ENCODE measurements around the gene FBXL20. TPM values are rescaled to one million over a fixed set of nuclear protein-coding genes. Genes with fewer than 3 reads are reported as not detected.
"Not testable (repeated sequence)": the region's sequence is repeated elsewhere in the genome, so short reads cannot be mapped to it uniquely, and the experiment has no call there.

Gene FBXL20
- total RNA-seq, 1 experiment from 2014 or later: 9.2 TPM

DNA sequence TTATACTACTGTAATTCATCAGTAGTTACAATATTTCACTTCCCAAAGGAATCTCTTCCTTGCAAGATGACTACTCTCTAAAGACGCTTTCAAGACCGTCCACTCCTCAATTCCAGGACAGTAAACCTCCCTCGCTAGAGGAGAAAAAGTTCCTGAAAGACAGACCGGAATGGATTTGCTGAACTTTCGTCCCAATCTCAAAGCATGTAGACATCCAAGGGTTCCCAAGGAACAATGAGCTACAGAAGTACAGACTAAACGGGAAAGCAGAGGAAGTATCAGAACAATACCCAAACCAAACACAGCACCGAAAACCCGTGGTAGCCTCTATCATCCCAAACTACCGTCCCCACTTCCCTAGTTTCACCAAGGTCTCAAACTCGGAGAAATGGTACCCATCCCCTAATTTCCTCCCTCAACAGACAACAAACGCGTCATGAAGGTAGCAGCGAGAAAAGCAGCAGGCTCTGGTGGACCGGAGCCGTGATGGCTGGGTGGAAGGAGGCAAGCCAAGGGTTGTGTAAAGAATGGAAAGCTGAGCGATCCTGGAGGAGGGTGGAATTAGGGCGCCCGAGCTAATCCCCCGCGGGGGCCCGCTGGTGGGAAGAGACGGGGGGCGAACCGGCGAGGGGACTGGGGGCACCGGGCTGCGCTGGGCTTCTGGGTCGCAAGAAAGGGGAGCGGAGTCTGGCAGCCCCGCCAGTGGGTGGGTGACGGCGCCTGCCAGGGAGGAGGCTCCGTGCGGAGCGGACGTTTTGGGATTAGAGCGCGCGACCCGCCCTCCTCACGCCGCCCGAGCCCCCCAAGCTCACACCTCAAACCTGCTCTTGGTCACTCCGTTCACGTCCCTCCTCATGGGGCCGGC is 647 bp downstream of the FBXL20 start:
- in situ Hi-C loops (cut with HindIII; ENCODE audit: low pct_unique_long_range_greater_than_20kb, low sequenced_read_pairs): no loop called here
- DNase-seq (ENCODE audit: low read depth): peak; percentile 24

GRCh38 chr17:39399791-39400190 is 1.6 kb downstream of the FBXL20 start:
- in situ Hi-C loops (cut with HindIII; ENCODE audit: low pct_unique_long_range_greater_than_20kb, low sequenced_read_pairs): no loop called here
- DNase-seq (ENCODE audit: low read depth): no peak

GRCh38 chr17:39393736-39394135 is 7.7 kb downstream of the FBXL20 start:
- in situ Hi-C loops (cut with HindIII; ENCODE audit: low pct_unique_long_range_greater_than_20kb, low sequenced_read_pairs): no loop called here
- no peak for DNase-seq (ENCODE audit: low read depth)

DNA sequence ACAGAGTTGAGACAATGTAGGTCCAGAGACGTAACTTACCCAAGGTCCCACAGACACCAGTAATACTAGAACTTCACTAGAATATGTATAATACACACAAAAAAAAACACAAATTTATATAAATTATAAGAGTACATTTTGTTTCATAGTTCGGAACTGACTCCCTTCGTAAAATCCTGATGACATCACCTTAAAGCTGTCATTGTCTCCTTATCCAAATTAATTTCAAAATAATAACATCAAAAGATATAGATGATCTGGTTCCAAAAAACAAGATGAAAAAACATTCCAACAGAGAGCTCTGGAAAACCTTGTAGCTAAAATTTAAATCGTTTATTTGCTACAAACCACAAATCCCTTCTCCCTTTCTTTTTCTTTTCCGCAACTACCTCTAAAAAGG is 10.0 kb downstream of the FBXL20 start:
- no peak for DNase-seq (ENCODE audit: low read depth)

GRCh38 chr17:39385040-39385439 is 16.4 kb downstream of the FBXL20 start:
- no peak for DNase-seq (ENCODE audit: low read depth)
- in situ Hi-C loops (cut with HindIII; ENCODE audit: low pct_unique_long_range_greater_than_20kb, low sequenced_read_pairs): no loop called here

More for the DNA sequence above, 10.0 kb downstream of the FBXL20 start:
- in situ Hi-C loops (cut with HindIII; ENCODE audit: low pct_unique_long_range_greater_than_20kb, low sequenced_read_pairs): no loop called here

DNA sequence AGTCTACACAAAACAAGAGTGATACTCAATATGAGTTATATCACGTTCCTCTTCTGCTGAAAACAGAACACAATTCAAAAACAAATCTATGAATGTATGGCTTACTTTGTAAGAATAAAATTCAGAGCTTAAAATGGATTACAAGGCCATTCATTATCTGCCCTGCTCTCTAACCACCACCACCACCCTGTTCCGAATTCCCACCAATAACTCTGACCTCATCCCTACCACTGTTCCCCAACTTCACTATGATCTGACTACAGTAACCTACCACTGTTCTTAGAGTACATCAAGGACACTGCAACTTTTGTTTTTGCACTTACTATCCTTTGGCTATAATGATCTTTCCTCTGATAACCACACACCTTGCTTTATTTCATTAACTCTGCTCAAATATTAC is 21.3 kb downstream of the FBXL20 start:
- DNase-seq (ENCODE audit: low read depth): no peak
- in situ Hi-C loops (cut with HindIII; ENCODE audit: low pct_unique_long_range_greater_than_20kb, low sequenced_read_pairs): no loop called here

GRCh38 chr17:39376434-39376833 is 25.0 kb downstream of the FBXL20 start:
- no peak for DNase-seq (ENCODE audit: low read depth)

GRCh38 chr17:39367805-39368204 is 33.6 kb downstream of the FBXL20 start:
- in situ Hi-C loops (cut with HindIII; ENCODE audit: low pct_unique_long_range_greater_than_20kb, low sequenced_read_pairs): not testable (repeated sequence)

More at GRCh38 chr17:39376434-39376833, 25.0 kb downstream of the FBXL20 start:
- in situ Hi-C loops (cut with HindIII; ENCODE audit: low pct_unique_long_range_greater_than_20kb, low sequenced_read_pairs): no loop called here

GRCh38 chr17:39365872-39366271 is 35.6 kb downstream of the FBXL20 start:
- DNase-seq (ENCODE audit: low read depth): no peak
- in situ Hi-C loops (cut with HindIII; ENCODE audit: low pct_unique_long_range_greater_than_20kb, low sequenced_read_pairs): no loop called here

More at GRCh38 chr17:39367805-39368204, 33.6 kb downstream of the FBXL20 start:
- DNase-seq (ENCODE audit: low read depth): not testable (repeated sequence)

DNA sequence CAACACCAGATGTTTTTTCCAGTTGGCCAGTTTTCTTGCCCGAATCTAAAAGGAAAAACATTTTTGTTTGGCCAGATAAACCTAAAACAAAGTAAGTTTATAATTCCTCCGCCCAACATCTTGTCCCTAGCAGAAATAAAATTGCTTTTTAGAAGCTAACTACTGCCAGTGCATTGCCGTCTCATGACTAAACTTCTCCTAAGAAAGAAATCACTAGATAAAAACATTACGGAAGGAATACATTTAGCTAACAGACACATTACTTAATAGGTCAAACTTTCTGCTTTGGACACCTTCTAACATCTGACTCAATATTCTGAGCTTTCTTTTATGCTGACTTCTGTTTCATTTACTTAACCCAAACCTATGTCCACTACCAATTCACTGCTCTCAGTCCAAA is 36.2 kb downstream of the FBXL20 start:
- no peak for DNase-seq (ENCODE audit: low read depth)
- in situ Hi-C loops (cut with HindIII; ENCODE audit: low pct_unique_long_range_greater_than_20kb, low sequenced_read_pairs): no loop called here

DNA sequence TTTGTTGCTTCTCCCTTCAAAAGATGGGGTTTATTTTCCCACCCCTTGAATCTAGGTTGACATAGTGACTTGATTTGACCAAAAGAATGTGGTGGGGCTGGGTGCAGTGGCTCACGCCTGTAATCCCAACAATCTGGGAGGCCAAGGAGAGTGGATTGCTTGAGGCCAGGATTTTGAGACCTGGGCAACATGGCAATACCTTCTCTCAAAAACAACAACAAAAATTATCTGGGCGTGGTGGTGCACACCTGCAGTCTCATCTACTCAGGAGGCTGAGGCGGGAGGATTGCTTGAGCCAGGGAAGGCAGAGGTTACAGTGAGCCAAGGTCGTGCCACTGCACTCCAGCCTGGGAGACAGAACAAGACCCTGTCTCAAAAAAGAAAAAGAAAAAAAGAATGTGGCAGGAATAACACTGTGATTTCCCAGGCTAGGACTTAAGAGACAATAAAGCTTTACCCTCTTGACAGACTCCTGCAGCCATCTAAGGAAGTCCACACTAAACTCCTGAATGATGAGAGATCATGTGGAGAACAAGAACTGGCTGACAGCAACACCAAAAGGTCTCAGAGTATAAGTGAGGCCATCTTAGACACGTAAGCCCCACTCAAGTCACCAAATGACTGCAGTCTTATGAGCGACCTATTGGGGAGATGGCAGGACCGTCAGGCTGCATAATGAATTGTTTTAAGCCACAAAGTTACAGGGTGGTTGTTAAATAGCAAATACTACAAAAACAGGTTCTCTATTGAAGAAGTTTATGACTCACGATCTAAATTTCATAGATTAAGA is 37.0 kb downstream of the FBXL20 start:
- no peak for DNase-seq (ENCODE audit: low read depth)
- in situ Hi-C loops (cut with HindIII; ENCODE audit: low pct_unique_long_range_greater_than_20kb, low sequenced_read_pairs): no loop called here

- DNase-seq (ENCODE audit: low read depth): no peak
- in situ Hi-C loops (cut with HindIII; ENCODE audit: low pct_unique_long_range_greater_than_20kb, low sequenced_read_pairs): no loop called here
These were observed 40.4 kb downstream of the FBXL20 start for GRCh38 chr17:39361064-39361463.

DNA sequence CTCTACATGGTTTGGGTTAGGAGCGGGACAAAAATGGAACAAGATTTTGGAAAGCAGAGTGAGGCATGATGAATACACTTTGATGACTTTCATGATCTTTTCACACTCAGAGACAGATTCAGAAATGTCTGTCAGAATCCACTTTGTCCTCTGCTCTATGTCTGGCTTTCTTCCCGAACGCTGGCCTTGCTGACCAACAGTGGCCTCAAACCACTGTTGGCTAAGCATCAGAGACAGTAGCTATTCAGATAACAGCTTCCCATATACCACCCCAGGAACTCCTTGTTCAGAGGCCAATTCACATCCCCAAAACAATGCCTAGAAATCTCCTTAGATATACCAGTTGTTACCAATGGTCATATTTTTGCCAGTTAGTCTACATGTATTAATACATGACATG is 40.9 kb downstream of the FBXL20 start:
- in situ Hi-C loops (cut with HindIII; ENCODE audit: low pct_unique_long_range_greater_than_20kb, low sequenced_read_pairs): no loop called here
- DNase-seq (ENCODE audit: low read depth): no peak

DNA sequence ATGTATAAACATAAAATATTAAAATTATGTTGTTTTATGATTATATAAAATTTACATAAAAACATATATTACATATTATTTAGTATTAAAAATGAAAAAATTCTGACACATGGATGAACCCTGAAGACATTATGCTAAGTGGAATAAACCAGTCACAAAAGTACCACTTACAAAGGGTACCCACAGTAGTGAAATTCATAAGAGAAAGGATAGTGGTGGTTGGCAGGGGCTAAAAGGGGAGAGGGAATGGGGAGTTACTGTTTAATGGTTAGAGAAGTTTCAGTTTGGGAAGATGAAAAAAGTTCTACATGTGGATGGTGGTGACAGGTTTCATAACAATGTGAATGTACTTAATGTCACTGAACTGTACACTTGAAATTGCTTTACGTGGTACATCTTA is 41.4 kb downstream of the FBXL20 start:
- in situ Hi-C loops (cut with HindIII; ENCODE audit: low pct_unique_long_range_greater_than_20kb, low sequenced_read_pairs): no loop called here

DNA sequence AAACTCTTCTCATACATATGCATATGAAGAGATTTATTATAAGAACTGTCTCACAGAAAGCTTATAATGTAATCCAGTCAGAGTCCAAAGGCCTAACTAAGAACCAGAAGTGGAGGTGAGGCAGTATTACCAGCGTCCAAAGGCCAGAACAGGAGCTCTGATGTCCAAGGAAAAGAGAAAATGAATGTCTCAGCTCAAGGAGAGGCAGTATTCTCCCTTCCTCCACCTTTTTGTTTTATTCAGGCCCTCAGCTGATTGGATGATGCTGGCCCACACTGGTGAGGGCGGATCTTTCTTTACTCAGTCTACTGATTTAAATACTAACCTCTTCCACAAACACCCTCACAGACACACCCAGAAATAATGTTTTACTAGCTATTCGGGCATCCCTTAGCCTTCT is 43.4 kb downstream of the FBXL20 start:
- in situ Hi-C loops (cut with HindIII; ENCODE audit: low pct_unique_long_range_greater_than_20kb, low sequenced_read_pairs): no loop called here
- DNase-seq (ENCODE audit: low read depth): peak; percentile 65

More for the DNA sequence above, 41.4 kb downstream of the FBXL20 start:
- no peak for DNase-seq (ENCODE audit: low read depth)

- no peak for DNase-seq (ENCODE audit: low read depth)
These were observed 43.9 kb downstream of the FBXL20 start for GRCh38 chr17:39357488-39357887.

GRCh38 chr17:39352986-39353385 is 48.4 kb downstream of the FBXL20 start:
- no peak for DNase-seq (ENCODE audit: low read depth)
- in situ Hi-C loops (cut with HindIII; ENCODE audit: low pct_unique_long_range_greater_than_20kb, low sequenced_read_pairs): no loop called here

More at GRCh38 chr17:39357488-39357887, 43.9 kb downstream of the FBXL20 start:
- in situ Hi-C loops (cut with HindIII; ENCODE audit: low pct_unique_long_range_greater_than_20kb, low sequenced_read_pairs): no loop called here

GRCh38 chr17:39352511-39352910 is 48.9 kb downstream of the FBXL20 start:
- DNase-seq (ENCODE audit: low read depth): no peak
- in situ Hi-C loops (cut with HindIII; ENCODE audit: low pct_unique_long_range_greater_than_20kb, low sequenced_read_pairs): no loop called here

GRCh38 chr17:39351508-39351907 is 49.9 kb downstream of the FBXL20 start:
- DNase-seq (ENCODE audit: low read depth): peak; percentile 19
- in situ Hi-C loops (cut with HindIII; ENCODE audit: low pct_unique_long_range_greater_than_20kb, low sequenced_read_pairs): no loop called here
